Ishikawa (cell line): Measurements from ENCODE around the gene HIVEP2.
A peak's percentile ranks its signal among the peaks of the same experiment; 100 is the strongest.

Experiments used
- CEBPB ChIP-seq: IDR thresholded peaks from 2 replicates; pipeline ENCODE4 v1.6.1; 2012
- CREB1 ChIP-seq: IDR thresholded peaks from 2 replicates; pipeline ENCODE4 v1.6.1; 2012; ENCODE audit warnings: low read depth
- EGR1 ChIP-seq: IDR thresholded peaks from 2 replicates; pipeline ENCODE4 v1.6.1; 2012
- EP300 ChIP-seq: IDR thresholded peaks from 2 replicates; pipeline ENCODE4 v1.6.1; 2012; ENCODE audit warnings: borderline replicate concordance
- FOXM1 ChIP-seq: IDR thresholded peaks from 2 replicates; pipeline ENCODE4 v1.6.1; 2012; ENCODE audit warnings: low read depth, borderline replicate concordance
- NFIC ChIP-seq: IDR thresholded peaks from 2 replicates; pipeline ENCODE4 v1.6.1; 2012
- RAD21 ChIP-seq: IDR thresholded peaks from 2 replicates; pipeline ENCODE4 v1.6.1; 2012; ENCODE audit warnings: low read depth
- TAF1 ChIP-seq: IDR thresholded peaks from 2 replicates; pipeline ENCODE4 v1.6.1; 2012; ENCODE audit warnings: low read depth, mild to moderate bottlenecking
- TCF12 ChIP-seq: IDR thresholded peaks from 2 replicates; pipeline ENCODE4 v1.6.1; 2012; ENCODE audit warnings: low read depth
- TEAD4 ChIP-seq: IDR thresholded peaks from 2 replicates; pipeline ENCODE4 v1.6.1; 2012
- USF1 ChIP-seq: IDR thresholded peaks from 2 replicates; pipeline ENCODE4 v1.6.1; 2012
- YY1 ChIP-seq: IDR thresholded peaks from 2 replicates; pipeline ENCODE4 v1.6.1; 2012; ENCODE audit warnings: low read depth
- ZBTB7A ChIP-seq: IDR thresholded peaks from 2 replicates; pipeline ENCODE4 v1.6.1; 2012; ENCODE audit warnings: low read depth
- TF ChIP-seq, protein P1 (sequence below): IDR thresholded peaks from 2 replicates; pipeline ENCODE4 v1.6.1; 2012
- TF ChIP-seq, protein P2 (sequence below): IDR thresholded peaks from 2 replicates; pipeline ENCODE4 v1.6.1; 2012; ENCODE audit warnings: low read depth, mild to moderate bottlenecking

HIVEP2 gene

GRCh38 chr6:142750998-142751397 lies 194.0 kb downstream of the HIVEP2 start:
- TF ChIP-seq FOXM1 (no peak), TAF1 (no peak), RAD21 (no peak), USF1 (no peak), CEBPB (no peak), ZBTB7A (no peak), YY1 (no peak), NFIC (no peak), TEAD4 (no peak), TCF12 (no peak), EP300 (no peak), CREB1 (no peak), EGR1 (no peak)
- TF ChIP-seq, protein P1, sequence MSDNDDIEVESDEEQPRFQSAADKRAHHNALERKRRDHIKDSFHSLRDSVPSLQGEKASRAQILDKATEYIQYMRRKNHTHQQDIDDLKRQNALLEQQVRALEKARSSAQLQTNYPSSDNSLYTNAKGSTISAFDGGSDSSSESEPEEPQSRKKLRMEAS: no peak
- TF ChIP-seq, protein P2, sequence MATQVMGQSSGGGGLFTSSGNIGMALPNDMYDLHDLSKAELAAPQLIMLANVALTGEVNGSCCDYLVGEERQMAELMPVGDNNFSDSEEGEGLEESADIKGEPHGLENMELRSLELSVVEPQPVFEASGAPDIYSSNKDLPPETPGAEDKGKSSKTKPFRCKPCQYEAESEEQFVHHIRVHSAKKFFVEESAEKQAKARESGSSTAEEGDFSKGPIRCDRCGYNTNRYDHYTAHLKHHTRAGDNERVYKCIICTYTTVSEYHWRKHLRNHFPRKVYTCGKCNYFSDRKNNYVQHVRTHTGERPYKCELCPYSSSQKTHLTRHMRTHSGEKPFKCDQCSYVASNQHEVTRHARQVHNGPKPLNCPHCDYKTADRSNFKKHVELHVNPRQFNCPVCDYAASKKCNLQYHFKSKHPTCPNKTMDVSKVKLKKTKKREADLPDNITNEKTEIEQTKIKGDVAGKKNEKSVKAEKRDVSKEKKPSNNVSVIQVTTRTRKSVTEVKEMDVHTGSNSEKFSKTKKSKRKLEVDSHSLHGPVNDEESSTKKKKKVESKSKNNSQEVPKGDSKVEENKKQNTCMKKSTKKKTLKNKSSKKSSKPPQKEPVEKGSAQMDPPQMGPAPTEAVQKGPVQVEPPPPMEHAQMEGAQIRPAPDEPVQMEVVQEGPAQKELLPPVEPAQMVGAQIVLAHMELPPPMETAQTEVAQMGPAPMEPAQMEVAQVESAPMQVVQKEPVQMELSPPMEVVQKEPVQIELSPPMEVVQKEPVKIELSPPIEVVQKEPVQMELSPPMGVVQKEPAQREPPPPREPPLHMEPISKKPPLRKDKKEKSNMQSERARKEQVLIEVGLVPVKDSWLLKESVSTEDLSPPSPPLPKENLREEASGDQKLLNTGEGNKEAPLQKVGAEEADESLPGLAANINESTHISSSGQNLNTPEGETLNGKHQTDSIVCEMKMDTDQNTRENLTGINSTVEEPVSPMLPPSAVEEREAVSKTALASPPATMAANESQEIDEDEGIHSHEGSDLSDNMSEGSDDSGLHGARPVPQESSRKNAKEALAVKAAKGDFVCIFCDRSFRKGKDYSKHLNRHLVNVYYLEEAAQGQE: no peak

DNA sequence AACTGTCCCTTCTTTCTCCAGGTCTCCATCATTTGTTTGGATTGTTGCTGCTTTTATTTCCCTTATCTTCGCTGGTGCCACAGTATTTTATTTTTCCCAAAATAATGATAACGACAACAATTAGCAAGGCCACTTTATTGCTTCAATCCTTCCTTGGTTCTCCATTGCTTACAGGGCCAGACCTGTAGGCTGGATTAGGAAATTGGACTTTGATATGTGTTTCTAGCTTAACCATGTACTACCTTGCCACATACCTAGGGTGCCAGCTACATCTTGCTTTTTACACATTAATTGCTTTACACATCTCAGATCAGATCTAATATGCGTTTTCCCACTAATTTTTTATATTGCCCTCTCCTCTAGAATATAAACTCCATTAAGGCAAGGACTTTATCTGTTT lies 195.4 kb downstream of the HIVEP2 start:
- TF ChIP-seq YY1 (no peak), TCF12 (no peak), CEBPB (no peak), FOXM1 (no peak), EGR1 (no peak), NFIC (no peak), CREB1 (no peak), TAF1 (no peak), TEAD4 (no peak), EP300 (no peak), RAD21 (no peak), USF1 (no peak), ZBTB7A (no peak)
- TF ChIP-seq, protein P1: no peak
- TF ChIP-seq, protein P2: no peak

GRCh38 chr6:142746524-142746923 lies 198.5 kb downstream of the HIVEP2 start:
- TF ChIP-seq, protein P2: no peak
- no peak for TF ChIP-seq YY1
- TF ChIP-seq EGR1: no peak
- peak; percentile 31 for TF ChIP-seq RAD21

GRCh38 chr6:142744836-142745235 lies 200.1 kb downstream of the HIVEP2 start:
- TF ChIP-seq YY1 (no peak), EGR1 (no peak), NFIC (no peak), EP300 (no peak), TAF1 (no peak), CEBPB (no peak), USF1 (no peak), TCF12 (no peak), TEAD4 (no peak), FOXM1 (no peak), ZBTB7A (no peak)
- TF ChIP-seq, protein P2: no peak
- TF ChIP-seq, protein P1: no peak
